BLaER1 (cell line): ENCODE data around the gene LAMB4.

Source experiments
- H3K27ac ChIP-seq: shearing (Covaris generic); formaldehyde crosslinking; 2 replicates; pipeline ENCODE4 v1.8.1; 2022
- H3K27me3 ChIP-seq: shearing (Covaris generic); formaldehyde crosslinking; 2 replicates; pipeline ENCODE4 v1.8.1; 2022
- H3K36me3 ChIP-seq: shearing (Covaris generic); formaldehyde crosslinking; 2 replicates; pipeline ENCODE4 v1.8.1; 2022
- H3K4me1 ChIP-seq: shearing (Covaris generic); formaldehyde crosslinking; 2 replicates; pipeline ENCODE4 v1.8.1; 2022
- H3K4me2 ChIP-seq: shearing (Covaris generic); formaldehyde crosslinking; 2 replicates; pipeline ENCODE4 v1.8.1; 2022
- H3K4me3 ChIP-seq: shearing (Covaris generic); formaldehyde crosslinking; 2 replicates; pipeline ENCODE4 v1.8.1; 2022
- H3K9ac ChIP-seq: shearing (Covaris generic); formaldehyde crosslinking; 2 replicates; pipeline ENCODE4 v1.8.1; 2022
- H3K9me3 ChIP-seq: shearing (Covaris generic); formaldehyde crosslinking; 2 replicates; pipeline ENCODE4 v1.8.1; 2022
- H4K20me1 ChIP-seq: shearing (Covaris generic); formaldehyde crosslinking; 2 replicates; pipeline ENCODE4 v1.8.1; 2022
- Cebpa-rat ChIP-seq: shearing (Covaris generic); IDR thresholded peaks from 2 replicates; pipeline ENCODE4 v1.8.1; 2022

The LAMB4 gene

DNA sequence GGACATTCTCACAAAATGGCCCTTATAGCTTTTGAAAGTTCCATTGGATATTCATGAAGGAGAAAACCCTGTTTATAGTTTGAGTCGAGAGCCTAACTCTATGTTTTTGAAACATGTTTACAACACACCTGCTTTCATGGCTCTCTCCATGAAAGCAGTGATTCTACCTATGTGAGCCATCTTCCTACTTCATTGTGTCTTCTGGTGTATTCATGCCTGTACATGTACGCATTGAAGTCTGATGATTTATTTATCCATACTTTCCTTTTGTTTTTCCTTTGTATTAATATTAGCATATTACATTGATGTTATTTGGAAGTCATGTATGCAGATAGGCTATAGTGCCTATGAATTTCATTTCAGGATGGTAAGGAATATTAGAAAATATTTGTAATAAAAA lies 58.0 kb downstream of the LAMB4 start:
- Histone ChIP-seq H3K27me3 (no peaks in the 10 kb centered on the region), H3K9me3 (no peaks in the 10 kb centered on the region), H3K4me2 (no peak overlapping the region), H3K9ac (no peak overlapping the region), H4K20me1 (no peaks in the 10 kb centered on the region), H3K4me1 (peaks cover 11% of the 10 kb centered on the region), H3K4me3 (no peak overlapping the region), H3K27ac (no peak overlapping the region), H3K36me3 (no peaks in the 10 kb centered on the region)
- TF ChIP-seq Cebpa-rat, result no peak

DNA sequence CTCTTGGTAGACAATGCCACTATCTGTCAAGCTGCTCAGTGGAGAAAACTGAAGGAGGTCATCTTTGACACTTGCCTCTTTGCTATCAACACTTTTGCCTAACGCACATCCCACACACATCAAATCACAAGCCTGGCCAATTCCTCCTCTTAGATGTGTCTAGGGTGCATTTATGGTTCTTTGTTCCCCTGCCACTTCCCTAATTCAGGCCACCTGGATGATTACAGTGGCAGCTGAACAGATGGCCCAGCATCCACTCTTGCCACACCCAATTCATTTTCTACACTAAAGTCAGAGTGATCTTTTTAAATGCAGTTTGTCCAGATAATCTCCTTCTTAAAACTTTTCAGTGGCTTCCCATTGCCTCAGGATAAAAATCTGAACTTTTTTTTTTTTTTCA lies 58.6 kb downstream of the LAMB4 start:
- H3K4me3 ChIP-seq, result no peak overlapping the region
- no peak for TF ChIP-seq Cebpa-rat
- H3K4me2 ChIP-seq, result no peak overlapping the region
- peaks cover 5% of the 10 kb centered on the region for H3K4me1 ChIP-seq
- H3K9me3 ChIP-seq, result no peaks in the 10 kb centered on the region
- H4K20me1 ChIP-seq, result no peaks in the 10 kb centered on the region
- H3K27me3 ChIP-seq, result no peaks in the 10 kb centered on the region
- H3K9ac ChIP-seq, result no peak overlapping the region
- no peaks in the 10 kb centered on the region for H3K36me3 ChIP-seq
- no peak overlapping the region for H3K27ac ChIP-seq

DNA sequence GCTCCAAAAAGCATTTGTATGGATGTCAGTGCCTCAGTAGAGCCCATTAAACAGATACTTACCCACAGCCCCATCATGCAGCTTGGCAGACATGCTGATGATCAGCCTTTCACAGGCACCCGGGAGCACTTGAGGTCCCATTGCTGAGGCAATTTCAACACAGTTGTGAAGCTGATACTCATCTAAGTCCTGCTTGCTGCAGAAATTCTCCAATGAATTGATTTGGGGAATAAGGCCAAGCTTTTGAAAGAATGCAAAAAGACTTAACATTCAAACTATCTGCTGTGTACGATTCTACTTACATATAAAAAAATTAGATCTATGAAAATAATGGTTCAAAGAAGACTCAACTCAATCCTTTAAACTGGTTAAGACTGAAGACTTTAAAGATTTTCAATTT lies 60.5 kb downstream of the LAMB4 start:
- H3K4me1 ChIP-seq, result no peaks in the 10 kb centered on the region
- no peak overlapping the region for H3K27ac ChIP-seq
- H3K9ac ChIP-seq, result no peak overlapping the region
- H3K36me3 ChIP-seq, result no peaks in the 10 kb centered on the region
- no peaks in the 10 kb centered on the region for H4K20me1 ChIP-seq
- H3K27me3 ChIP-seq, result no peaks in the 10 kb centered on the region
- no peak overlapping the region for H3K4me3 ChIP-seq
- H3K9me3 ChIP-seq, result no peaks in the 10 kb centered on the region
- TF ChIP-seq Cebpa-rat, result no peak
- no peak overlapping the region for H3K4me2 ChIP-seq

DNA sequence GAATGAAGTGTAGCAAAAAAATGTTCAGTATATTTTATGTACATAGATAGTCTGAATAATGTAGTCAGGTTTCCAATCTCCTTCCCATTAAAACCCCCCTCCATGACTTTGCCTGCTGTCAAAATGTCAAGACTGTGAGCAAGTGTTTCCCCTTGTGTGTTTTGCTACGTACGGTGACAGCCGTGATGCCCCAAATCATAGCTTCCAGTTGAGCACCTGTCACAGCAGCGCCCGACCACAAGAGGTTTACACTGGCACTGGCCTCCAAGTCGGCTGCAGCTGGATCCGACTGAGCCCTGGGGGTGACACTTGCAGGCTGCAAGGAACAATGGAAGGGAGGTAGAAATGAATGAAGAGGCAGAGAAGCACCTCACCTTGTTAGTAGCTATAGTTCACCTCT lies 62.3 kb downstream of the LAMB4 start:
- Histone ChIP-seq H4K20me1 (no peaks in the 10 kb centered on the region), H3K4me2 (no peak overlapping the region), H3K4me1 (no peaks in the 10 kb centered on the region), H3K4me3 (no peak overlapping the region), H3K9me3 (no peaks in the 10 kb centered on the region), H3K27ac (no peak overlapping the region), H3K27me3 (no peaks in the 10 kb centered on the region), H3K9ac (no peak overlapping the region), H3K36me3 (no peaks in the 10 kb centered on the region)
- TF ChIP-seq Cebpa-rat, result no peak

DNA sequence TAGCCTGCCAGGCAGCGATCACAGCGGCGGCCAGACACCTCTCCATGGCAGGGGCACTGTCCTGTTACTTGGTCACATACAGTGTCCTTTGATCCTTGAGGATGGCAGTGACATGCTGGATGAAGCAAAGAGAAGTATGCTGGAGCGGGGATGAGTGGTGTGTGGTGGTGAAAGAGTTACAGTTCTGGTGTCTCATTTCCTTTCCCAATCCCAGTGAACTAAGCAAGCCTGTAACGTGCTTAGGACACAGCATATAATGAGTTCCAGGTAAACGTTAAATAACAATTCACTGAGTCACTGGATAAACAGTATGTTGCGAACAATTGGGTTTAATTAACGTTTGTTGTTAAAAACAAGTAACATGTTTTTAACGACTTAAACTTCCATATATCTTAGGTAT lies 63.7 kb downstream of the LAMB4 start:
- no peaks in the 10 kb centered on the region for H3K36me3 ChIP-seq
- H3K4me1 ChIP-seq, result no peaks in the 10 kb centered on the region
- H3K4me2 ChIP-seq, result no peak overlapping the region
- no peaks in the 10 kb centered on the region for H3K27me3 ChIP-seq
- no peaks in the 10 kb centered on the region for H4K20me1 ChIP-seq
- H3K4me3 ChIP-seq, result no peak overlapping the region
- H3K27ac ChIP-seq, result no peak overlapping the region
- H3K9me3 ChIP-seq, result no peaks in the 10 kb centered on the region
- no peak overlapping the region for H3K9ac ChIP-seq
- TF ChIP-seq Cebpa-rat, result no peak

- TF ChIP-seq Cebpa-rat, result no peak
- Histone ChIP-seq H3K4me1 (no peaks in the 10 kb centered on the region), H3K36me3 (no peaks in the 10 kb centered on the region), H3K27ac (no peak overlapping the region), H3K9me3 (no peaks in the 10 kb centered on the region), H3K4me2 (no peak overlapping the region), H4K20me1 (no peaks in the 10 kb centered on the region), H3K27me3 (no peaks in the 10 kb centered on the region), H3K9ac (no peak overlapping the region), H3K4me3 (no peak overlapping the region)
Observed at GRCh38 chr7:108063520-108063933, 66.6 kb downstream of the LAMB4 start.

DNA sequence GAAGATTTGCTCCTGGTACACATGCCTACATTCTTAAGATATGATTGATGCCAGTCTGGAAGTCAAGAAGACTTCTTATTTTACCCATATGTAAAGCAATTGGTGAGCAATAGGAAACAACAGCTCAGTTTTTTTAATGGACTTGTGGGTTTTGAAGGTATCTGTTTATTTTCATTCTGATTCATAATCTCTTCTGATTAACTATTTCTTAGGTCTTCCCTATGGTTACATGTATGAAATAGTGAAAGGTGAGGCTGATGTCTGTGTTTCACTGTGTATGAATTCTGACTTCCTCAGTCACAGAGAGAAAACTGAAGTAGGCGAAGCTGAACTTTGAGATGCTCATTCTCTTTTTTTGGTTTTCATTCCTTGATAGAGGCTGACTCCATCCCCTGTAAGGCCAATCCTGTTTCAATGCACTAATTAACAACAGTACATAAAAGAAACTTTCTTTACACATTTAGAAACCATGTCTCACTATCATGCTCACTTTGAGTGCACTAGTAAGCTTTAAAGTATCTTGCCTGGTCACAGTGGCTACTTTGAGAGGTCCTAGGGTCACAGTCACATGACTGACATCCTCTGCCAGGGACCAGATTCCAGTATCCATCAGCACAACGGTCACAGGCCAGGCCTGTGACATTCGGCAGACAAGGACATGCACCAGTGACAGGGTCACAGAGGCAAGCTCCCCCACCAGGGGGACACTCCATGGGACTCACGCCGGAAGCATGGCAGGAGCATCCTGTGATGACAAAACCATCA lies 67.7 kb downstream of the LAMB4 start:
- H3K27ac ChIP-seq, result no peak overlapping the region
- no peaks in the 10 kb centered on the region for H3K27me3 ChIP-seq
- no peak overlapping the region for H3K4me3 ChIP-seq
- H4K20me1 ChIP-seq, result no peaks in the 10 kb centered on the region
- H3K9ac ChIP-seq, result no peak overlapping the region
- no peaks in the 10 kb centered on the region for H3K36me3 ChIP-seq
- no peak for TF ChIP-seq Cebpa-rat
- no peaks in the 10 kb centered on the region for H3K9me3 ChIP-seq
- H3K4me1 ChIP-seq, result no peaks in the 10 kb centered on the region
- no peak overlapping the region for H3K4me2 ChIP-seq

GRCh38 chr7:108059526-108059925 lies 70.6 kb downstream of the LAMB4 start:
- H3K27me3 ChIP-seq, result no peaks in the 10 kb centered on the region
- H3K9me3 ChIP-seq, result no peaks in the 10 kb centered on the region
- no peaks in the 10 kb centered on the region for H3K4me1 ChIP-seq
- no peak for TF ChIP-seq Cebpa-rat
- no peaks in the 10 kb centered on the region for H3K36me3 ChIP-seq
- no peak overlapping the region for H3K4me3 ChIP-seq
- H3K4me2 ChIP-seq, result no peak overlapping the region
- no peaks in the 10 kb centered on the region for H4K20me1 ChIP-seq
- no peak overlapping the region for H3K27ac ChIP-seq
- H3K9ac ChIP-seq, result no peak overlapping the region

DNA sequence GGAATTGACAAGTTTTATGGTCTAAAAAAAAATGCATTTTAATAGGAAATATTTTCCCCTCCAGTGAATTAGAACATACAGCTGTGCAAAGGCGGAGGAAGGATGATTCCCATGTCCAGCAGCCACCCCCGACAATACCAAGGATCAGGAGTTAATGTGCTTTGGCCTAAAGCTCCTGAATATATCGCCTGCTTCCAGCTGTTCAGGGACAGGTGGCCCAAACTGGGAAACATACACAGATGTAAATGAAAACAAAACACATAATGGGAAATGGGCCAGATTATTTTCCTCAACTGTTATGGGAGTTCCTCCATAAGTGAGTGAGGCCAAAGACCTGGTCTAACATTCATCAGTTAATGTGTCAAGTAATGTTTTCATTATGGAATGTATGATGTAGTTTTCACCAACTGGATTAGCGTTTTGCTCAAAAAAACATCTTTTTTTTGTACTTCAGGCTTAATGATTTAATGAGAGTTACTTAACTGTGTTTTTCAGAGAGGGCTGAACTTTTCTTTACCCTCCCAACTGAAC lies 72.1 kb downstream of the LAMB4 start:
- no peaks in the 10 kb centered on the region for H3K36me3 ChIP-seq

GRCh38 chr7:108055611-108056021 lies 74.5 kb downstream of the LAMB4 start:
- H3K27me3 ChIP-seq, result no peaks in the 10 kb centered on the region
- H3K27ac ChIP-seq, result no peak overlapping the region
- H3K4me1 ChIP-seq, result peaks cover 6% of the 10 kb centered on the region
- no peak overlapping the region for H3K4me2 ChIP-seq
- no peak for TF ChIP-seq Cebpa-rat
- no peaks in the 10 kb centered on the region for H4K20me1 ChIP-seq
- no peaks in the 10 kb centered on the region for H3K9me3 ChIP-seq
- no peak overlapping the region for H3K9ac ChIP-seq
- no peak overlapping the region for H3K4me3 ChIP-seq
- no peaks in the 10 kb centered on the region for H3K36me3 ChIP-seq

More for the DNA sequence above, 72.1 kb downstream of the LAMB4 start:
- no peak overlapping the region for H3K27ac ChIP-seq
- H3K9me3 ChIP-seq, result no peaks in the 10 kb centered on the region
- no peaks in the 10 kb centered on the region for H3K4me1 ChIP-seq
- H3K4me3 ChIP-seq, result no peak overlapping the region
- H4K20me1 ChIP-seq, result no peaks in the 10 kb centered on the region
- H3K9ac ChIP-seq, result no peak overlapping the region
- H3K4me2 ChIP-seq, result no peak overlapping the region
- H3K27me3 ChIP-seq, result no peaks in the 10 kb centered on the region
- TF ChIP-seq Cebpa-rat, result no peak
